K562 (cell line): ENCODE results near the gene USP2. TPM values are rescaled to one million over a fixed set of nuclear protein-coding genes. Genes with fewer than 3 reads are reported as not detected.
A peak's percentile ranks its signal among the peaks of the same experiment; 100 is the strongest.

Source experiments
- ELF2 ChIP-seq: fragments of 250-450 bp; sonication (Bioruptor Pico); IDR thresholded peaks from 2 replicates; pipeline ENCODE4 v1.5.0; 2021; ENCODE audit warnings: mild to moderate bottlenecking
- ETV6 ChIP-seq, 3 experiments: fragments of 150-350 bp in 1 of 3; sonication (generic) in 1 of 3; formaldehyde crosslinking in 1 of 3; IDR thresholded peaks; 2 replicates each; pipeline versions ENCODE4 v1.6.1 to v1.8.0; 2014 to 2022; ENCODE audit warnings: borderline replicate concordance in 2 of 3, low read depth in 2 of 3, antibody characterized with exemption in 1 of 3, low read length in 1 of 3, mild to moderate bottlenecking in 1 of 3, missing genetic modification reagents in 1 of 3
- KDM4B ChIP-seq, 2 experiments: fragments of 450-650 bp in 1 of 2; sonication (generic) in 1 of 2; IDR thresholded peaks; 2 replicates each; pipeline ENCODE4 v1.6.1; 2016 to 2017; ENCODE audit warnings: borderline replicate concordance in 2 of 2, antibody characterized with exemption in 1 of 2, low read depth in 1 of 2, mild to moderate bottlenecking in 1 of 2
- SIN3A ChIP-seq, 2 experiments: fragments of 150-350 bp in 1 of 2; IDR thresholded peaks; 2 replicates each; pipeline ENCODE4 v1.6.1; 2011 to 2016; ENCODE audit warnings: borderline replicate concordance in 2 of 2, low read depth in 2 of 2, low read length in 2 of 2, mild to moderate bottlenecking in 2 of 2, moderate library complexity in 2 of 2; ENCODE audit not compliant: control insufficient read depth in 1 of 2
- ZNF609 ChIP-seq: sonication (generic); formaldehyde crosslinking; IDR thresholded peaks from 2 replicates; pipeline ENCODE4 v1.8.1; 2023; ENCODE audit warnings: missing genetic modification reagents, mild to moderate bottlenecking, borderline replicate concordance
- ZNF785 ChIP-seq: fragments of 250-450 bp; sonication (Bioruptor Pico); IDR thresholded peaks from 2 replicates; pipeline ENCODE4 v1.4.0; 2020; ENCODE audit warnings: mild to moderate bottlenecking
- polyA plus RNA-seq, 8 experiments: library from polyadenylated mRNA; depleted of rRNA in 4 of 8; stranded (reverse) in 5 of 8; unstranded in 3 of 8; fragments of >200 nt; fragmentation: Nextera tagmentation in 2 of 8; fragmentation: Illumina TruSeq in 1 of 8; extraction: Ambion mirVana in 2 of 8; extraction: Trizol in 1 of 8; gene quantifications; 2 replicates each; pipeline versions ENCODE4 v1.2.1 to v1.2.3, GENCODE V29; 2011 to 2014; ENCODE audit warnings: inconsistent platforms in 1 of 8, missing spikeins in 1 of 8
- total RNA-seq, 7 experiments: library from RNA; depleted of rRNA in 6 of 7; stranded (reverse); fragments of >200 nt in 6 of 7; fragmentation: Illumina TruSeq in 2 of 7; extraction: Trizol in 2 of 7; gene quantifications; 2 replicates each; pipeline versions ENCODE4 v1.2.1 to v1.2.3, GENCODE V29; 2011 to 2021; ENCODE audit warnings: low replicate concordance in 1 of 7

USP2 gene
- total and polyA plus RNA-seq, 9 of the 15 experiments (the other 6 are each of a cell fraction or from before 2014, with no cell fraction given): 2.8 to 16.9 (median 3.9) TPM

GRCh38 chr11:119363851-119364590 lies 17.5 kb downstream of the USP2 start (continued):
- TF ChIP-seq SIN3A (IDR thresholded peaks at IDR 0.05; ENCODE audit: borderline replicate concordance in 2 of 2, control insufficient read depth in 1 of 2, low read depth in 2 of 2, low read length in 2 of 2): peak in 1 of 2 experiments; percentile 11; a peak in 1 of 4 replicates
- no peak for TF ChIP-seq ZNF785 (CRISPR knock-in tag)
- TF ChIP-seq ELF2 (CRISPR knock-in tag): no peak
- no peak for TF ChIP-seq ETV6 (IDR thresholded peaks at IDR 0.05; ENCODE audit: borderline replicate concordance in 1 of 2, low read depth in 2 of 2, low read length in 1 of 2)
- no peak for TF ChIP-seq ETV6 (CRISPR knock-in tag; IDR thresholded peaks at IDR 0.05; ENCODE audit: borderline replicate concordance)
- no peak for TF ChIP-seq KDM4B (IDR thresholded peaks at IDR 0.05; ENCODE audit: borderline replicate concordance in 2 of 2, low read depth in 1 of 2)
- no peak for TF ChIP-seq ZNF609 (CRISPR knock-in tag)
